HepG2 (cell line): Measurements from ENCODE around the gene BMPR1B. TPM values are rescaled to one million over a fixed set of nuclear protein-coding genes. Genes with fewer than 3 reads are reported as not detected.

Source experiments
- ATAC-seq: fragments of 200-7000 bp; cut with Tn5 transposase; 3 replicates; pipeline ENCODE4 v1.9.1; 2020; ENCODE audit warnings: mild to moderate bottlenecking, moderate library complexity
- BruUV-seq: library from RNA; stranded (reverse); fragments of 400-500 nt; replicated peaks from 2 replicates; lab custom pipeline; 2021; lab: Mats Ljungman, UMichigan
- CTCF ChIA-PET: fragments of 300-600 bp; formaldehyde crosslinking; extraction: SDS; loops from one replicate; lab custom pipeline; 2021; ENCODE audit warnings: low total read pairs, inconsistent platforms, low intra/inter-chr PET ratio; lab: Yijun Ruan, JAX
- POLR2A ChIA-PET: fragments of 350-600 bp; sonication (Branson Sonifier 250); formaldehyde crosslinking; loops from one replicate; lab custom pipeline; 2020; ENCODE audit warnings: antibody characterized with exemption, inconsistent platforms; lab: Yijun Ruan, JAX
- DNase-seq: peaks from one replicate; pipeline ENCODE4 v3.0.0-alpha.2; 2015; ENCODE audit warnings: low spot score
- FAIRE-seq: peaks from 3 replicates; lab custom pipeline; 2011; peaks lifted over from hg19 to GRCh38; lab: Jason Lieb, UNC
- H2AFZ ChIP-seq: one replicate; pipeline ENCODE4 v1.6.1; 2011; ENCODE audit warnings: low read length, inconsistent platforms
- H3K27ac ChIP-seq: fragments of 300-600 bp; 3 replicates; pipeline ENCODE4 v1.8.0; 2011; ENCODE audit warnings: mixed run types, mild to moderate bottlenecking, mixed read lengths, low read length, inconsistent platforms; ENCODE audit not compliant: insufficient read depth; ENCODE audit errors: extremely low read length
- H3K27me3 ChIP-seq, 2 experiments: fragments of 200-600 bp in 1 of 2; 2 replicates in 1 of 2; 3 replicates in 1 of 2; pipeline versions ENCODE4 v1.6.0 to v1.8.0; 2011; ENCODE audit warnings: low read length in 2 of 2, mild to moderate bottlenecking in 2 of 2, moderate library complexity in 2 of 2, inconsistent platforms in 1 of 2; ENCODE audit not compliant: insufficient read depth in 2 of 2, control insufficient read depth in 1 of 2
- H3K36me3 ChIP-seq, 2 experiments: fragments of 200-600 bp in 1 of 2; replicated peaks in 1 of 2; 2 replicates in 1 of 2; 3 replicates in 1 of 2; pipeline versions ENCODE4 v1.5.1 to v1.8.0; 2011; ENCODE audit warnings: low read length in 2 of 2, inconsistent platforms in 1 of 2; ENCODE audit not compliant: insufficient read depth in 2 of 2, control insufficient read depth in 1 of 2
- H3K4me1 ChIP-seq: 2 replicates; pipeline ENCODE4 v1.5.1; 2012; ENCODE audit warnings: low read length, inconsistent platforms; ENCODE audit not compliant: insufficient read depth
- H3K4me2 ChIP-seq: 2 replicates; pipeline ENCODE4 v1.6.0; 2011; ENCODE audit warnings: low read depth, low read length, inconsistent platforms
- H3K4me3 ChIP-seq, 3 experiments: fragments of 200-600 bp in 1 of 3; sonication (generic), shearing (Covaris generic) in 1 of 3; replicated peaks in 1 of 3; 2 replicates each; pipeline ENCODE4 v1.5.1; 2011 to 2016; ENCODE audit warnings: low read length in 3 of 3, inconsistent platforms in 2 of 3, low read depth in 2 of 3, mild to moderate bottlenecking in 2 of 3, control low read depth in 1 of 3, mixed read lengths in 1 of 3; ENCODE audit not compliant: insufficient read depth in 1 of 3
- H3K79me2 ChIP-seq: one replicate; pipeline ENCODE4 v1.6.1; 2011; ENCODE audit warnings: low read length, inconsistent platforms; ENCODE audit not compliant: insufficient read depth
- H3K9ac ChIP-seq: 2 replicates; pipeline ENCODE4 v1.6.0; 2011; ENCODE audit warnings: mild to moderate bottlenecking, low read depth, low read length, inconsistent platforms; ENCODE audit not compliant: insufficient read depth
- H3K9me3 ChIP-seq: 2 replicates; pipeline ENCODE4 v1.5.1; 2012; ENCODE audit warnings: mild to moderate bottlenecking, low read length
- H4K20me1 ChIP-seq: 2 replicates; pipeline ENCODE4 v1.6.0; 2011; ENCODE audit warnings: inconsistent platforms, mild to moderate bottlenecking, low read length, moderate library complexity; ENCODE audit not compliant: insufficient read depth
- FOSL1 ChIP-seq: sonication (generic); formaldehyde crosslinking; IDR thresholded peaks from 2 replicates; pipeline ENCODE4 v1.9.0; 2021; ENCODE audit warnings: missing genetic modification reagents, borderline replicate concordance
- KLF9 ChIP-seq: IDR thresholded peaks from 2 replicates; pipeline ENCODE4 v1.6.1; 2016; ENCODE audit warnings: low read depth
- REL ChIP-seq: sonication (generic); formaldehyde crosslinking; conservative IDR thresholded peaks from 2 replicates; pipeline ENCODE4 v1.8.0; 2022; ENCODE audit warnings: mild to moderate bottlenecking, missing genetic modification reagents, moderate library complexity
- ZNF263 ChIP-seq: sonication (generic); formaldehyde crosslinking; IDR thresholded peaks from 2 replicates; pipeline ENCODE4 v1.4.0; 2020; ENCODE audit warnings: missing genetic modification reagents
- ZNF891 ChIP-seq: sonication (generic); formaldehyde crosslinking; IDR thresholded peaks from 2 replicates; pipeline ENCODE4 v1.5.0; 2020; ENCODE audit warnings: mild to moderate bottlenecking, missing genetic modification reagents
- WGBS: methylation state at CpG from one replicate; pipeline ENCODE4 v1.1.6; 2017; ENCODE audit warnings: low lambda C conversion rate; 5-methylcytosine and 5-hydroxymethylcytosine counted together
- in situ Hi-C: cut with HindIII; loops from 2 replicates; pipeline ENCODE4 v1.10.0; 2017; ENCODE audit warnings: low pct_unique_long_range_greater_than_20kb; ENCODE audit not compliant: extremely low pct_ligation_motif_present
- intact Hi-C: fragments of 100-400 bp; cut with micrococcal nuclease; formaldehyde crosslinking; loops from one replicate; pipeline ENCODE4 v1.10.0; 2022; ENCODE audit not compliant: unreplicated experiment
- polyA plus RNA-seq, 8 experiments: library from polyadenylated mRNA; depleted of rRNA in 3 of 8; stranded (reverse) in 7 of 8; unstranded in 1 of 8; fragments of >200 nt; fragmentation: Illumina TruSeq in 4 of 8; extraction: Trizol in 4 of 8; gene quantifications; 2 replicates each; pipeline versions ENCODE4 v1.2.1 to v1.2.3, GENCODE V29; 2011 to 2016; ENCODE audit warnings: low read depth in 4 of 8, missing spikeins in 1 of 8, mixed read lengths in 1 of 8; ENCODE audit not compliant: insufficient read depth in 1 of 8
- total RNA-seq, 5 experiments: library from RNA; depleted of rRNA; stranded (reverse); fragments of >200 nt; fragmentation: Illumina TruSeq; extraction: Trizol; gene quantifications; 2 replicates each; pipeline ENCODE4 v1.2.3, GENCODE V29; 2016; ENCODE audit warnings: low read depth in 1 of 5

The BMPR1B gene
- total and polyA plus RNA-seq, 2 of the 13 experiments (the other 11 are each of a cell fraction or from before 2014, with no cell fraction given) = 0.07 TPM; not detected in 1

- ATAC-seq = no peak
These were observed 69.8 kb downstream of the BMPR1B start for GRCh38 chr4:94827481-94828110.

GRCh38 chr4:94828882-94829281 lies 71.1 kb downstream of the BMPR1B start:
- H4K20me1 ChIP-seq = no peaks in the 10 kb centered on the region
- no peaks in the 10 kb centered on the region for H3K36me3 ChIP-seq
- ATAC-seq (no peak), DNase-seq (no peak)
- no TSS peak for BruUV-seq
- H3K4me1 ChIP-seq = no peaks in the 10 kb centered on the region
- H3K4me3 ChIP-seq = no peak overlapping the region
- no peak overlapping the region for H3K27ac ChIP-seq
- H3K27me3 ChIP-seq = no peaks in the 10 kb centered on the region
- no peak overlapping the region for H3K9ac ChIP-seq
- in situ Hi-C loops = no loop called here
- WGBS = 0% methylated on average over 1 of the region's 1 CpG
- intact Hi-C loops = no loop called here
- H2AFZ ChIP-seq = no peak overlapping the region
- no peak for TF ChIP-seq FOSL1 (CRISPR knock-in tag)
- TF ChIP-seq, all 625 proteins: peak for 0
- FAIRE-seq = no peak
- ChIA-PET CTCF (no interaction called here), POLR2A (no interaction called here)
- Histone ChIP-seq H3K79me2 (no peaks in the 10 kb centered on the region), H3K4me2 (no peak overlapping the region), H3K9me3 (no peaks in the 10 kb centered on the region)

More at GRCh38 chr4:94827481-94828110, 69.8 kb downstream of the BMPR1B start:
- FAIRE-seq = no peak
- Histone ChIP-seq H3K4me2 (no peak overlapping the region), H3K4me3 (no peak overlapping the region), H3K4me1 (no peaks in the 10 kb centered on the region), H3K9me3 (no peaks in the 10 kb centered on the region), H2AFZ (no peak overlapping the region), H3K9ac (no peak overlapping the region), H3K27me3 (no peaks in the 10 kb centered on the region), H3K36me3 (no peaks in the 10 kb centered on the region), H3K79me2 (no peaks in the 10 kb centered on the region), H4K20me1 (no peaks in the 10 kb centered on the region), H3K27ac (no peak overlapping the region)
- POLR2A ChIA-PET = no interaction called here
- no TSS peak for BruUV-seq
- WGBS = 4% methylated on average over 5 of the region's 5 CpGs
- intact Hi-C loops = no loop called here
- no peak for DNase-seq
- TF ChIP-seq KLF9 (CRISPR knock-in tag) = no peak
- no peak for TF ChIP-seq FOSL1 (CRISPR knock-in tag)
- TF ChIP-seq REL = no peak
- TF ChIP-seq ZNF891 (CRISPR knock-in tag) = no peak
- no peak for TF ChIP-seq ZNF263 (CRISPR knock-in tag)
- CTCF ChIA-PET = no interaction called here
- in situ Hi-C loops = no loop called here
